Stimulated activated CD8-positive, alpha-beta memory T cell treated with anti-CD3 and anti-CD28 coated beads, Interleukin-4, amount 100 ng/mL, for 24 hours (primary cell): ENCODE results near the gene MBNL1.

ENCODE experiments used
- DNase-seq: peaks from one replicate; pipeline ENCODE4 v3.0.0-alpha.2; 2020; ENCODE audit warnings: low read depth

The MBNL1 gene

GRCh38 chr3:152268555-152269055, at the start of gene MBNL1:
MBNL1 (plus strand) TSS chr3:152268929; CDS start chr3:152300194, 31,265 bp downstream.
- DNase-seq, result peak; percentile 70

GRCh38 chr3:152219216-152219615, 49.5 kb upstream of the MBNL1 start:
- DNase-seq, result no peak

GRCh38 chr3:152219769-152220255, 48.9 kb upstream of the MBNL1 start:
- DNase-seq, result no peak

- DNase-seq, result no peak
Observed at GRCh38 chr3:152222327-152222726, 46.4 kb upstream of the MBNL1 start.

GRCh38 chr3:152225201-152225600, 43.5 kb upstream of the MBNL1 start:
- no peak for DNase-seq

GRCh38 chr3:152226176-152226575, 42.6 kb upstream of the MBNL1 start:
- no peak for DNase-seq

- DNase-seq, result no peak
Observed at GRCh38 chr3:152227027-152227426, 41.7 kb upstream of the MBNL1 start.

- DNase-seq, result no peak
Observed at GRCh38 chr3:152229692-152230091, 39.0 kb upstream of the MBNL1 start.

- DNase-seq, result no peak
Observed at GRCh38 chr3:152230370-152230769, 38.4 kb upstream of the MBNL1 start.

GRCh38 chr3:152232001-152232400, 36.7 kb upstream of the MBNL1 start:
- DNase-seq, result no peak

GRCh38 chr3:152232679-152233078, 36.0 kb upstream of the MBNL1 start:
- DNase-seq, result no peak

- DNase-seq, result no peak
Observed at GRCh38 chr3:152234657-152235375, 33.9 kb upstream of the MBNL1 start.

- DNase-seq, result no peak
Observed at GRCh38 chr3:152235709-152236298, 32.9 kb upstream of the MBNL1 start.

- no peak for DNase-seq
Observed at GRCh38 chr3:152236716-152237115, 32.0 kb upstream of the MBNL1 start.

- DNase-seq, result no peak
Observed at GRCh38 chr3:152241142-152242017, 27.3 kb upstream of the MBNL1 start.

GRCh38 chr3:152243301-152243711, 25.4 kb upstream of the MBNL1 start:
- DNase-seq, result no peak

- DNase-seq, result no peak
Observed at GRCh38 chr3:152243721-152244516, 24.8 kb upstream of the MBNL1 start.

- no peak for DNase-seq
Observed at GRCh38 chr3:152244517-152244888, 24.2 kb upstream of the MBNL1 start.

- DNase-seq, result no peak
Observed at GRCh38 chr3:152245498-152246170, 23.1 kb upstream of the MBNL1 start.

GRCh38 chr3:152251916-152252315, 16.8 kb upstream of the MBNL1 start:
- DNase-seq, result no peak

- no peak for DNase-seq
Observed at GRCh38 chr3:152252755-152253154, 16.0 kb upstream of the MBNL1 start.
